Upper lobe of left lung (tissue), 4 donors: Measurements from ENCODE around the gene CSNK1G1.

Experiments used
- CTCF ChIP-seq, 6 experiments: fragments of 450-650 bp in 4 of 6; fragments of 200-600 bp in 2 of 6; sonication (generic) in 2 of 6; IDR thresholded peaks; one replicate each; pipeline ENCODE4 v1.5.1; 2016 to 2019; ENCODE audit warnings: antibody characterized with exemption in 6 of 6
- EP300 ChIP-seq, 4 donors: sonication (generic); formaldehyde crosslinking; IDR thresholded peaks; one replicate each; pipeline ENCODE4 v1.5.1; 2017; ENCODE audit warnings: antibody characterized with exemption in 4 of 4, control low read depth in 2 of 4
- POLR2A ChIP-seq, 4 donors: fragments of 450-650 bp; IDR thresholded peaks; one replicate each; pipeline ENCODE4 v1.5.1; 2016 to 2017; ENCODE audit warnings: antibody characterized with exemption in 4 of 4, mild to moderate bottlenecking in 2 of 4
- POLR2AphosphoS5 ChIP-seq, 2 donors: sonication (generic); formaldehyde crosslinking; IDR thresholded peaks; one replicate each; pipeline ENCODE4 v1.5.1; 2017; ENCODE audit warnings: antibody characterized with exemption in 2 of 2

GRCh38 chr15:64185146-64185911 is 170.6 kb downstream of the CSNK1G1 start:
- TF ChIP-seq CTCF (IDR thresholded peaks at IDR 0.05) (no peak), POLR2A (IDR thresholded peaks at IDR 0.05) (no peak), POLR2AphosphoS5 (IDR thresholded peaks at IDR 0.05) (no peak), EP300 (IDR thresholded peaks at IDR 0.05) (no peak)
